B cell (primary cell): Measurements from ENCODE around the gene CAMTA1. TPM values are rescaled to one million over a fixed set of nuclear protein-coding genes. Genes with fewer than 3 reads are reported as not detected.

Source experiments
- ATAC-seq: fragments of 200-7000 bp; cut with Tn5 transposase; one replicate; pipeline ENCODE4 v1.10.0; 2021; ENCODE audit warnings: low read depth, mild to moderate bottlenecking, moderate number of reproducible peaks, moderate library complexity
- CTCF ChIA-PET: fragments of 350-600 bp; sonication (Branson Sonifier 250); formaldehyde crosslinking; loops from one replicate; lab custom pipeline; 2021; ENCODE audit warnings: antibody characterized with exemption, inconsistent platforms; lab: Charles Lee
- POLR2A ChIA-PET: fragments of 350-600 bp; sonication (Branson Sonifier 250); formaldehyde crosslinking; loops from one replicate; lab custom pipeline; 2021; ENCODE audit warnings: antibody characterized with exemption; lab: Charles Lee
- DNase-seq: peaks from one replicate; pipeline ENCODE4 v3.0.0; 2013
- H2AFZ ChIP-seq: 2 replicates; pipeline ENCODE4 v1.6.1; 2012; ENCODE audit warnings: mild to moderate bottlenecking, low read depth, low read length; ENCODE audit not compliant: insufficient read depth, poor library complexity, severe bottlenecking
- H3K27ac ChIP-seq, 2 donors: 1 replicate in 1 of 2; 2 replicates in 1 of 2; pipeline ENCODE4 v1.5.1; 2012 to 2013; ENCODE audit warnings: low read length in 2 of 2, mild to moderate bottlenecking in 2 of 2, moderate library complexity in 1 of 2
- H3K27me3 ChIP-seq, 4 experiments: fragments of 200-600 bp in 1 of 4; sonication (generic) in 1 of 4; replicated peaks in 1 of 4; 1 replicate in 2 of 4; 2 replicates in 2 of 4; pipeline versions ENCODE4 v1.6.1 to v1.7.0; 2013 to 2016; ENCODE audit warnings: low read length in 3 of 4, mild to moderate bottlenecking in 2 of 4, mixed read lengths in 1 of 4, moderate library complexity in 1 of 4; ENCODE audit not compliant: insufficient read depth in 4 of 4, control insufficient read depth in 3 of 4; ENCODE audit errors: control extremely low read depth in 1 of 4
- H3K36me3 ChIP-seq, 2 experiments: replicated peaks in 1 of 2; 1 replicate in 1 of 2; 2 replicates in 1 of 2; pipeline versions ENCODE4 v1.6.1 to v1.7.1; 2013; ENCODE audit warnings: low read length in 1 of 2; ENCODE audit not compliant: insufficient read depth in 2 of 2, control insufficient read depth in 1 of 2; ENCODE audit errors: control extremely low read depth in 1 of 2, extremely low read depth in 1 of 2
- H3K4me1 ChIP-seq, 2 donors: fragments of 200-600 bp in 1 of 2; sonication (generic) in 1 of 2; 1 replicate in 1 of 2; 2 replicates in 1 of 2; pipeline versions ENCODE4 v1.5.1 to v1.6.1; 2013 to 2017; ENCODE audit warnings: low read length in 2 of 2; ENCODE audit not compliant: control insufficient read depth in 2 of 2, insufficient read depth in 2 of 2
- H3K4me2 ChIP-seq: replicated peaks from 2 replicates; pipeline ENCODE3; 2012; ENCODE audit warnings: mild to moderate bottlenecking, low read depth, low read length; ENCODE audit not compliant: poor library complexity, severe bottlenecking
- H3K4me3 ChIP-seq, 5 experiments: fragments of 200-600 bp in 1 of 5; sonication (generic) in 1 of 5; 1 replicate in 3 of 5; 2 replicates in 2 of 5; pipeline versions ENCODE4 v1.5.1 to v1.7.0; 2011 to 2016; ENCODE audit warnings: low read length in 4 of 5, mild to moderate bottlenecking in 4 of 5, low read depth in 2 of 5, control low read depth in 1 of 5, moderate library complexity in 1 of 5; ENCODE audit not compliant: insufficient read depth in 1 of 5; ENCODE audit errors: control extremely low read depth in 1 of 5, extremely low read depth in 1 of 5
- H3K79me2 ChIP-seq: fragments of 200-600 bp; sonication (generic); one replicate; pipeline ENCODE4 v1.6.0; 2016; ENCODE audit warnings: low read length; ENCODE audit not compliant: control insufficient read depth, insufficient read depth
- H3K9ac ChIP-seq: fragments of 200-600 bp; sonication (generic); 2 replicates; pipeline ENCODE4 v1.6.1; 2017; ENCODE audit warnings: mild to moderate bottlenecking, low read length, moderate library complexity
- H3K9me3 ChIP-seq, 3 donors: one replicate each; pipeline versions ENCODE4 v1.6.1 to v1.7.1; 2013; ENCODE audit warnings: low read length in 2 of 3; ENCODE audit not compliant: control insufficient read depth in 2 of 3, insufficient read depth in 1 of 3; ENCODE audit errors: control extremely low read depth in 1 of 3
- H4K20me1 ChIP-seq: 2 replicates; pipeline ENCODE4 v1.6.0; 2012; ENCODE audit warnings: mild to moderate bottlenecking, low read length; ENCODE audit not compliant: insufficient read depth, control insufficient read depth, poor library complexity, severe bottlenecking
- H3K27ac Mint-ChIP-seq: one replicate; pipeline ENCODE4 v1.8.0; 2021; ENCODE audit warnings: mixed read lengths
- H3K27me3 Mint-ChIP-seq: one replicate; pipeline ENCODE4 v1.8.0; 2021; ENCODE audit warnings: mixed read lengths
- H3K4me1 Mint-ChIP-seq: one replicate; pipeline ENCODE4 v1.8.0; 2021; ENCODE audit warnings: mixed read lengths
- H3K4me3 Mint-ChIP-seq: one replicate; pipeline ENCODE4 v1.8.0; 2021; ENCODE audit warnings: mixed read lengths
- H3K9me3 Mint-ChIP-seq: one replicate; pipeline ENCODE4 v1.8.0; 2022; ENCODE audit warnings: mixed read lengths; ENCODE audit not compliant: insufficient read depth
- CTCF ChIP-seq: fragments of 200-600 bp; IDR thresholded peaks from one replicate; pipeline ENCODE4 v1.8.0; 2022; ENCODE audit warnings: antibody characterized with exemption, mild to moderate bottlenecking
- EZH2 ChIP-seq: IDR thresholded peaks from 2 replicates; pipeline ENCODE4 v1.6.1; 2012; ENCODE audit warnings: borderline replicate concordance, low read depth, mild to moderate bottlenecking, moderate library complexity, low read length; ENCODE audit not compliant: insufficient read depth, poor library complexity, severe bottlenecking
- WGBS: methylation state at CpG from one replicate; pipeline ENCODE4 v1.1.5; 2013; ENCODE audit warnings: missing lambda C conversion rate; ENCODE audit not compliant: insufficient coverage; 5-methylcytosine and 5-hydroxymethylcytosine counted together
- intact Hi-C: fragments of 100-400 bp; cut with micrococcal nuclease; formaldehyde crosslinking; loops from one replicate; pipeline ENCODE4 v1.10.0; 2022
- polyA plus RNA-seq: library from polyadenylated mRNA; depleted of rRNA; stranded (reverse); fragments of >200 nt; gene quantifications from 2 replicates; pipeline ENCODE4 v1.2.3, GENCODE V29; 2012
- total RNA-seq, 2 donors: library from RNA; stranded (reverse); fragments of 120-200 nt in 1 of 2; gene quantifications; 1 replicate in 1 of 2; 2 replicates in 1 of 2; pipeline versions ENCODE4 v1.2.3 to v1.2.4, GENCODE V29; 2013 to 2022

Gene CAMTA1
- total and polyA plus RNA-seq, 2 donors (not counting 1 experiment from before 2014, with no cell fraction given): 42.2 to 45.7 TPM

DNA sequence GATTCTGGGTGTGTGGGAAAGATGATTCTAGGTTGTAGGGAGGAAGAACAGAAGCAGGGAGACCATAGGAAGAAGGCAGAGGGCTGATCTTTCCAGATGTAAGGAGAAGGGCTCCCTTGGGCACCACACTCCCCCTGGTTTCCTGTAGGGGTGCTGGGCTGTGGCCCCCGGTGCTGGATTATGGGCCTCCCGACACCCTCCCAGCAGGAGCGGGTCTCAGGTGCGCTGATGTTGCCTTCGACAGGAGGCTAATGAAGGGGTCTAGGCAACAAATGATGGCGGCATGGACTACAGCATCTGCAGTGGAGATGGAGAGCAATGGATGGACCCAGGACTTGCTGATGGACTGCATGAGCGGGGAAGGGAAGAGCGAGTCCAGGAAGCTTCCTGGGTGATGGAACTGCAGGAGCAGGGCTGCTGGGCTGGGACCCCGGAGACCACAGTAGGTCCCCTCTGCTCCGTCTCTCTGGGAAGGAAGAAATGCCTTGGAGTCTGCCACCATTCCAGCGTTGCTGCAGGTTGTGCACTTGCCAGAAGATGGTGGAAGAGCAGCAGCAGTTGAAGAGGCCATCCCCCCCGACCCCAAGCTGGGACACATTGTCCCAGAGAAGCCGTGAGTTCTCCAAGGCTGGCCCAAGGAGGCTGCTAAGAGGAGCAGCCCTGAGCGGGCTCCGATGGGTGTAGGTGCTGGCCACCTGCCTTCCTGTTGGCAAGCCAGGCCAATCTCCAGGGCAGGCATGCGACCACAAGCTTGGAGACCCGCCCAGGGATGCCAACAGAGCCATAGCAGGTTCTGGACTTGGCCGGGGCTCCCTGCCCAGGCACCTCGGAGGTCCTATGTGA lies 890.4 kb downstream of the CAMTA1 start:
- Histone ChIP-seq H3K27ac (no peak overlapping the region), H3K4me1 (peaks cover 6 to 11% of the 10 kb centered on the region in 2 donors), H3K9me3 (no peaks in the 10 kb centered on the region), H3K79me2 (no peaks in the 10 kb centered on the region), H3K4me3 (no peak overlapping the region), H4K20me1 (no peaks in the 10 kb centered on the region), H2AFZ (no peak overlapping the region), H3K4me2 (no peak overlapping the region), H3K36me3 (no peaks in the 10 kb centered on the region), H3K27me3 (peaks cover 0 to 13% (median 1%) of the 10 kb centered on the region in 4 experiments), H3K9ac (no peak overlapping the region)
- Mint-ChIP-seq H3K4me1 (peaks cover 7% of the 10 kb centered on the region), H3K4me3 (no peak overlapping the region), H3K27ac (no peak overlapping the region), H3K27me3 (peaks cover 11% of the 10 kb centered on the region), H3K9me3 (no peaks in the 10 kb centered on the region)
- CTCF ChIA-PET: interaction anchor here (1.9 to 18.9 kb wide), 2 partner anchors 8 to 75 kb away, joined by 11 to 504 read pairs; no protein-coding TSS in a partner anchor
- POLR2A ChIA-PET: no interaction called here
- WGBS: 89% methylated on average over 18 of the region's 19 CpGs
- no peak for ATAC-seq
- intact Hi-C loops: no loop called here
- TF ChIP-seq CTCF: no peak
- TF ChIP-seq EZH2: no peak
- DNase-seq: no peak
